NB4 (cell line): ENCODE measurements around the gene DNAJA2.

Experiments used
- CTCF ChIP-seq: IDR thresholded peaks from one replicate; pipeline ENCODE4 v1.5.1; 2012; ENCODE audit warnings: low read depth, low read length
- MAX ChIP-seq: IDR thresholded peaks from 2 replicates; pipeline ENCODE4 v1.6.1; 2011; ENCODE audit warnings: low read depth, low read length
- MYC ChIP-seq: IDR thresholded peaks from 2 replicates; pipeline ENCODE4 v1.6.1; 2011; ENCODE audit warnings: low read depth, low read length
- POLR2A ChIP-seq: IDR thresholded peaks from 2 replicates; pipeline ENCODE4 v1.6.1; 2011; ENCODE audit warnings: mild to moderate bottlenecking; ENCODE audit not compliant: insufficient read length; ENCODE audit errors: extremely low read depth

GRCh38 chr16:46986896-46987295, 13.4 kb upstream of the DNAJA2 start:
- TF ChIP-seq MAX (no peak), CTCF (no peak), MYC (no peak), POLR2A (no peak)
